ENCODE data around the gene ADAD2. TPM values are rescaled to one million over a fixed set of nuclear protein-coding genes. Genes with fewer than 3 reads are reported as not detected.

Gene ADAD2
- total and polyA plus RNA-seq, 10 of the 15 experiments (the other 5 are each of a cell fraction or from before 2014, with no cell fraction given): 0.44 to 0.68 (median 0.51) TPM; not detected in 7

GRCh38 chr16:84207251-84207650, 16.3 kb downstream of the ADAD2 start:
- no peaks in the 10 kb centered on the region; the same call in 2 of the 3 replicates for H3K9me3 ChIP-seq (replicated peaks; ENCODE audit: control insufficient read depth, insufficient read depth, low read length)
- no TSS peak for BruUV-seq (replicated peaks)
- H3K4me2 ChIP-seq (ENCODE audit: control insufficient read depth, insufficient read depth): no peak overlapping the region
- intact Hi-C loops (cut with micrococcal nuclease; ENCODE audit: unreplicated experiment): no loop called here
- H3K4me1 ChIP-seq (ENCODE audit: control insufficient read depth, insufficient read depth, low read length): no peaks in the 10 kb centered on the region
- H3K36me3 ChIP-seq (ENCODE audit: control insufficient read depth in 2 of 2, insufficient read depth in 2 of 2, low read length in 1 of 2): no peaks in the 10 kb centered on the region
- H3K27ac ChIP-seq (ENCODE audit: control insufficient read depth, insufficient read depth): no peak overlapping the region
- FAIRE-seq: no peak
- H3K4me3 ChIP-seq: no peak overlapping the region
- no peak overlapping the region for H3K9ac ChIP-seq (ENCODE audit: control insufficient read depth, insufficient read depth, low read length)
- H4K20me1 ChIP-seq (ENCODE audit: control insufficient read depth, insufficient read depth): no peaks in the 10 kb centered on the region
- ChIA-PET POLR2A (no interaction called here), RAD21 (ENCODE audit: unreplicated experiment) (no interaction called here), SMC1A (ENCODE audit: uncharacterized antibody, unreplicated experiment) (interaction anchor here (0.7 kb wide), 1 partner anchor 290 kb away, joined by 3 read pairs; no protein-coding TSS in a partner anchor), CTCF (no interaction called here)
- DNase-seq (ENCODE audit: low read depth, low spot score): no peak
- no peak for ATAC-seq
- WGBS (ENCODE audit: insufficient coverage, insufficient replicate concordance, low lambda C conversion rate, missing lambda C conversion rate): 15% methylated on average over 6 of the region's 6 CpGs
- no peaks in the 10 kb centered on the region for H3K79me2 ChIP-seq (ENCODE audit: control insufficient read depth, insufficient read depth, low read length)
- in situ Hi-C loops (cut with MboI): no loop called here
- H3K27me3 ChIP-seq (replicated peaks in 1 of 2; ENCODE audit: control insufficient read depth in 2 of 2, insufficient read depth in 2 of 2, low read length in 1 of 2): no peaks in the 10 kb centered on the region
- H2AFZ ChIP-seq (ENCODE audit: control insufficient read depth, low read depth, low read length): no peak overlapping the region
- TF ChIP-seq KAT2A (conservative IDR thresholded peaks at IDR 0.05; ENCODE audit: control insufficient read depth, low read depth, low read length): no peak
- no peak for TF ChIP-seq NKRF (conservative IDR thresholded peaks at IDR 0.05)
- TF ChIP-seq SRF (IDR thresholded peaks at IDR 0.05; ENCODE audit: low read depth in 2 of 2, low read length in 2 of 2): no peak
- TF ChIP-seq RCOR1 (conservative IDR thresholded peaks at IDR 0.05; ENCODE audit: low read depth, low read length): no peak
- no peak for TF ChIP-seq MXI1 (IDR thresholded peaks at IDR 0.05; ENCODE audit: low read depth, low read length)
- no peak for TF ChIP-seq POLR2A (IDR thresholded peaks at IDR 0.05; ENCODE audit: low read depth, low read length)
- no peak for TF ChIP-seq ZNF217 (IDR thresholded peaks at IDR 0.05)
- no peak for TF ChIP-seq E2F4 (IDR thresholded peaks at IDR 0.05; ENCODE audit: low read depth, low read length)
- TF ChIP-seq RAD21 (IDR thresholded peaks at IDR 0.05; ENCODE audit: insufficient read depth, low read depth, low read length): no peak
- no peak for TF ChIP-seq TCF12 (IDR thresholded peaks at IDR 0.05; ENCODE audit: low read depth, low read length)
- no peak for TF ChIP-seq FOXK2 (IDR thresholded peaks at IDR 0.05)
- TF ChIP-seq ZNF384 (IDR thresholded peaks at IDR 0.05; ENCODE audit: borderline replicate concordance, low read depth, low read length): no peak
- TF ChIP-seq E2F8 (IDR thresholded peaks at IDR 0.05; ENCODE audit: low read depth, partially characterized antibody): no peak
- TF ChIP-seq CTCF (IDR thresholded peaks at IDR 0.05 in 2 of 3, conservative IDR thresholded peaks at IDR 0.05 in 1 of 3; ENCODE audit: control insufficient read depth in 2 of 3, extremely low read depth in 1 of 3, insufficient read depth in 1 of 3, low read depth in 3 of 3, low read length in 3 of 3): no peak
- TF ChIP-seq EGR1 (IDR thresholded peaks at IDR 0.05; ENCODE audit: borderline replicate concordance in 1 of 2, low read depth in 2 of 2, low read length in 2 of 2): no peak
- no peak for TF ChIP-seq BCL11A (IDR thresholded peaks at IDR 0.05; ENCODE audit: low read depth, low read length)
- TF ChIP-seq STAT3 (IDR thresholded peaks at IDR 0.05; ENCODE audit: low read depth, low read length): no peak

Measured in GM12878 (cell line).